Cardiac septum (tissue), 1 donor: ENCODE results near the gene SH3TC1. TPM values are rescaled to one million over a fixed set of nuclear protein-coding genes. Genes with fewer than 3 reads are reported as not detected.

ENCODE experiments used
- DNase-seq: peaks from one replicate; pipeline ENCODE4 v3.0.0-alpha.2; 2020; ENCODE audit warnings: low spot score
- intact Hi-C: fragments of 100-400 bp; cut with DNase I; formaldehyde crosslinking; loops from one replicate; pipeline ENCODE4 v1.14.0; 2022
- total RNA-seq: library from RNA; stranded (reverse); fragmentation: NEBNext Ultra II Directional; extraction: Animal tissue kit (Norgen Biotek cat#: 25700); gene quantifications from one replicate; pipeline ENCODE4 v1.2.1, GENCODE V29; 2021
- donor health status: DM: no; HTN: no; CAD: no.

SH3TC1 gene
- total RNA-seq, 1 donor from 2014 or later: 16.5 TPM

DNA sequence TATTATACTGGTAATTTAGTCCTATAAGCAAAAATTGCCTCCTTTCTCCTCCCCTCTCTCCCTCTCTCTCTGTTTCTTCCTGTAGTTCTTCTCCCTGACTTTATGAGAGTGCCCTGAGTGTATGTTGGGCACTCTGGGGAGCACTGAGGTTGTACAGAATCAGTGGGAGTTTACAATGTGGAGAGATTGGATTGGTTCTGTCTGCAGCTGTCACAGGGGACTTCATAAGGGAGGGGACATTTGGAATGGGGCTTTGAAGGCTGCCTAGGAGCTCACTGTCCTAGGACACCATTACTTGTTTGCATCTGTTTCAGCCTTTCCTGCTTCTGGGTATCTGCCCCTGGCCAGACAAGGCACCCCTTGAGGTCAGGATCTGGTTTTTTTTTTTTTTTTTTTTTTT lies 22.9 kb downstream of the SH3TC1 start:
- DNase-seq: no peak
- intact Hi-C loops: no loop called here

DNA sequence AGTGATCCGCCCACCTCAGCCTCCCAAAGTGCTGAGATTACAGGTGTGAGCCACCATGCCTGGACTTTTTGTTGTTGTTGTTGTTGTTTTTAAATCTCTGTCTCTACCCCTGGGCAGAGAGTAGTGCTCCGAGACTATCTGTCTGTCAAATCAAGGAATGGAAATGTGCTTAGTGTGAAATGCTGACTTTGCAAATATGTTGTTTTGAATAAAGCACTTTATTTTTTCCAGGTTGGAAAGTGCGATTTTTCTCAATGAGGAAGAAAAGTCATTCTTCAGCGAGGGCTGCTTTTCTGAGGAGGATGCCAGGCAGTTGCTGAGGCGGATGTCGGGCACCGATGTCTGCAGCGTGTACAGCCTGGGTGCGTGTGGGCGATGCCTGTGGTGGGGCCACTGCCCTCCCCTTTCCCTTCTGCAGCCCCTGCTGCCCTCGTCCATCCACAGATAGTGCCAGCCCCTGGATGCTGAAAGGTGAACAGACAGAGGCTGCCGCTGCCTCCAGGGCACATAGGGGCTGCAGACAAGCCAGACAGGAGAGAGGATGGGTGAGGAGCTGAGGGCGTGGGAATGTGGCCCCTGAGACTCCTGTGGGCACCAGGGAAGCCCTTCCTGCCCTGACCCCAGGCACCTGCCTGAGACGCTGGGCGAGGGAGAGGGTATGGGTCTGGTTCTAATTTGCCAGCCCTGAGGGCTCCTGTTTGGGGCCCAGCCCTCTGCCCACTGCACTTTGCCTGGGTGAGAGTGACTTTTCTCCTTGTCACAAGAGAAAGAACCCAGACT lies 23.7 kb downstream of the SH3TC1 start:
- DNase-seq: no peak
- intact Hi-C loops: no loop called here

- intact Hi-C loops: no loop called here
- DNase-seq: no peak
Observed at GRCh38 chr4:8224267-8224974, 25.3 kb downstream of the SH3TC1 start.

- no peak for DNase-seq
- intact Hi-C loops: no loop called here
Observed at GRCh38 chr4:8224975-8225625, 26.0 kb downstream of the SH3TC1 start.

GRCh38 chr4:8225706-8226443 lies 26.8 kb downstream of the SH3TC1 start:
- intact Hi-C loops: no loop called here
- no peak for DNase-seq

- DNase-seq: no peak
- intact Hi-C loops: no loop called here
Observed at GRCh38 chr4:8227201-8227770, 28.2 kb downstream of the SH3TC1 start.

DNA sequence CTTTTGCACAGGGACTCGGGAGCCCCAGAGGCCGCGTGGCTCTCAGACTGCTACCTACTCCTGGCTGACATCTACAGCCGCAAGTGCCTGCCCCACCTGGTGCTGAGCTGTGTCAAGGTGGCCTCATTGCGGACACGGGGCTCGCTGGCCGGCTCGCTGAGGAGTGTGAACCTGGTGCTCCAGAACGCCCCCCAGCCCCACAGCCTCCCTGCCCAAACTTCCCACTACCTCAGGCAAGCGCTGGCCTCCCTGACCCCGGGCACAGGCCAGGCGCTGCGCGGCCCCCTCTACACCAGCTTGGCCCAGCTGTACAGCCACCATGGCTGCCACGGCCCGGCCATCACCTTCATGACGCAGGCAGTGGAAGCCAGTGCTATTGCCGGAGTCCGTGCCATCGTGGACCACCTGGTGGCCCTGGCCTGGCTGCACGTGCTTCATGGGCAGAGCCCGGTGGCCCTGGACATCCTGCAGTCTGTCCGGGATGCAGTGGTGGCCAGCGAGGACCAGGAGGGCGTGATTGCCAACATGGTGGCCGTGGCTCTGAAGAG lies 28.8 kb downstream of the SH3TC1 start:
- no peak for DNase-seq
- intact Hi-C loops: no loop called here

GRCh38 chr4:8228319-8229250 lies 29.5 kb downstream of the SH3TC1 start:
- DNase-seq: no peak
- intact Hi-C loops: no loop called here

DNA sequence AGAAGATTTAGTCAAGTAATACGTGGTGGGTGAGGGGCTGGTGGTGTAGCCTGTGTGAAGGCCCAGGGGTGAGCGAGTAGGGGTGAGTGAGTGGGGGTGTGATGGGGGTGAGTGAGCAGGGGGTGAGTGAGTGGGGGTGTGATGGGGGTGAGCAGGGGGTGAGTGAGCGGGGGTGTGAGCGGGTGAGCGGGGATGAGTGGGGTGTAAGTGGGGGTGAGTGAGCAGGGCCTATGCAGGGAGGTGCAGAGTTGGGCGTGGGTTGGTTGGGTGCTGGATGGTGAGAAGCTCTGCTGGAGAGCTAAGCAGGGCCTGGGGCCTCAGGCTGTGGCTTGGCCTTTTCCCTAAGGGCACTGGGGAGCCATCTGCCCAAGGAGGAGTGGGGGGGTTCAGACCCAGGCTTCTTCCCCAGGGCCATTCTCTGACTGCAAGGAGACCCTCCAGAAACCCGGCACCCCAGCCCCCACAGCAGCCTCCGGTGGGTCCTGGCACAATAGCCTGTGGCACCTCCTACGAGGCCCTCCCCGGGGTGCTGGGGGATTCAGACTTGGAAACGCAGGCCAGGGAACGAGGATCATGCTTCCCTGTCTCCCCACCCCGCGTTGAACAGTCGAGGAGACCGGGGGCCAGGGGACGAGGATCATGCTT lies 30.4 kb downstream of the SH3TC1 start:
- intact Hi-C loops: no loop called here
- DNase-seq: no peak

DNA sequence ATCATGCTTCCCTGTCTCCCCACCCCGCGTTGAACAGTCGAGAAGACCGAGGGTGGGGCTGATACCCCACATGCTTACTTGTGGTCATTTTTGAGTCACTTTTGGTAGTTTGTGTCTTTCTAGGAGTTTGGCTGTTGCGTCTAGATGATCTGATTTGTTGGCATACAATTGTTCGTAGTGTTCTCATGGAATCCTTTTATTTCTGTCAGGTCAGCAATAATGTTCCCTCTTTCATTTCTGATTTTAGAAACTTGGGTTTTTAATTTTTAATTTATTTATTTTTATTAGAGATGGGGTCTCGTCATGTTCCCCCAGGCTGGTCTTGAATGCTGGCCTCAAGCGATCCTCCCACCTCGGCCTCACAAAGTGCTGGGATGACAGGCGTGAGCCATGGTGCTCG lies 30.9 kb downstream of the SH3TC1 start:
- intact Hi-C loops: no loop called here
- no peak for DNase-seq

GRCh38 chr4:8230891-8231290 lies 31.8 kb downstream of the SH3TC1 start:
- intact Hi-C loops: no loop called here
- no peak for DNase-seq

DNA sequence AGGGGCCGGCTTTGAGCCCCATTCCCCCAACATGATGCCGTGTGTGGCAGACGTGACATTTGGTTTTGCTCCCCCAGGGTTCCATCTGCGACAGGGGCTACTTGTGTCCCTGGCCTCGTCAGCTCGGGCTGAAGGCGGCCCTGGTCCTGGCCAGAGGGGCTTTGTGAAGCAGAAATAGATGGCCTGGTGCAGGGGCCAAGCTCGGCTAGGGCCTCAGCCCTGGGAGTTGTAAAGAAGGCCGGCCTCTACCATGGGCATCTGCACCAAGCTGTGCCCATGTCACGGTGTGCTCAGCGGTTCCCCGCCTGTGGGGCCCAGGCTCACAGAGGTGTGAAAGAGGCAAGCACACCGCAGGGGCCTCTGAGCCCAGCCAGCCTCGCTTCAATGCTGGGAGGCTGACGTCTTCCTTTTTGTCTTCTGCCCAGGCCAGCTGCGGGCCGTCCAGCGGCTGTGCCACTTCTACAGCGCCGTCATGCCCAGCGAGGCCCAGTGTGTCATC lies 32.5 kb downstream of the SH3TC1 start:
- no peak for DNase-seq
- intact Hi-C loops: no loop called here

GRCh38 chr4:8232748-8233147 lies 33.7 kb downstream of the SH3TC1 start:
- no peak for DNase-seq

GRCh38 chr4:8233672-8234484 lies 34.8 kb downstream of the SH3TC1 start:
- intact Hi-C loops: no loop called here
- DNase-seq: no peak

More at GRCh38 chr4:8232748-8233147, 33.7 kb downstream of the SH3TC1 start:
- intact Hi-C loops: no loop called here

- DNase-seq: no peak
- intact Hi-C loops: no loop called here
Observed at GRCh38 chr4:8234715-8235114, 35.6 kb downstream of the SH3TC1 start.

GRCh38 chr4:8235224-8235623 lies 36.1 kb downstream of the SH3TC1 start:
- intact Hi-C loops: no loop called here
- no peak for DNase-seq

DNA sequence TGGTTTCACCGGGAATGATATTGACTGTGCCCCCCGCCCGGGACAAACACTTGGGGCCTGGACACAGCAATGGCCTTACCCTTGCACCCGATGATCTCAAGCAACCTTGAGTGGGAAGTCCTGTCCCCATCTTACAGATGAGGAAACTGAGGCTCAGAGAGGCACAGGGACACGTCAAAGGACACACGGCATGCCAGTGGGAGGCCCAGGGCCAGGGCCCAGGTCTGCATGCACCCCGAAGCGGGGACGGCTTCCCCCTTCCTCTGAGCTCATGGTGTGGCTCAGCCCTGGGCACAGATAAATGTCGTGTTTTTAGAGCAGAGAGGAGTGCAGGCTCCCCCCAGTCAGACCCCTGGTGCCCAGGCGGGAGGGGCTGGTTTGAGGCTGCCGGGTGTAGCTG lies 36.6 kb downstream of the SH3TC1 start:
- intact Hi-C loops: no loop called here
- no peak for DNase-seq
